GM19238 (cell line): ENCODE measurements around the gene SLC25A39.
"Not testable (repeated sequence)": the region's sequence is repeated elsewhere in the genome, so short reads cannot be mapped to it uniquely, and the experiment has no call there.

Source experiments
- DNase-seq: peaks from one replicate; pipeline ENCODE4 v3.0.0; 2011; ENCODE audit warnings: low spot score; ENCODE audit not compliant: insufficient read length

SLC25A39 gene

DNA sequence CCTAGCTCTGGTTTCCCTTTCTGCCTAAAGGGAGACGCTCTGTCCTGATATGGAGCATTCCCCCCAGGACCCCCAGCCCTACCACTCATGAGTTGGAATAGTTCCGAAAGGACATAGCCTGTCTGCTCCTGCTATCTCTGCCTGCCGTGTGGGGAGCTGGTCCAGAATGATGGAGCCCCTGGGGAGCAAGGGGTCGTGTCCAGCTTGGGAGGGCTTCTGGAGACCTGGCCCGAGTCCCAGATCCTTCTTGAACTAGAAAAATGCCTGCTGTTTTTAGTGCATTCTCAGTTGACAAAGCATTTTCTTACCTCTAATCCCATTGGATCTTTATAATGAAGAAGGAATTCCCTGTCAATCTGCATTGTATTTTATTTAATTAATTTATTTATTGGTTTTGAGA is 11.3 kb upstream of the SLC25A39 start:
- no peak for DNase-seq

- no peak for DNase-seq
Observed at GRCh38 chr17:44335564-44335963, 10.9 kb upstream of the SLC25A39 start.

- no peak for DNase-seq
Observed at GRCh38 chr17:44334727-44335126, 10.1 kb upstream of the SLC25A39 start.

DNA sequence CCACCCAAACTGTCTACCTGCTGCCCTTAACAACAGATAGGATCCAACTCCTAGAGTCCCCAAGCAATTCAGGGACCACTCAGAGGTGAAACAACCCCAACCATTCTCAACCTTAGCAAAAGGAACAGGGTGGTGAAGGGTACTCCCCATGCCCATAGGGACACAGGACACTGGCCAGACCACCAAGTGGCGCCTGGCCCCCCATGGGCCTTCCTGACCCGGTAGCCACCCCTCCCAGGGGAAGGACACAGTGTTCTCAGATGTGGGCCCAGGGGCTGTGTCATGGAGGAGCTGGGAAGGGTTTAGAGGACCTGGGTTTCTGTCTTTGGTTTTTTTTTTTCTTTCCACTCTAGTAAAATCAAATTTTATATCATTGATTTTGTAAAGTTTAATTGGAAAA is 9.7 kb upstream of the SLC25A39 start:
- no peak for DNase-seq

DNA sequence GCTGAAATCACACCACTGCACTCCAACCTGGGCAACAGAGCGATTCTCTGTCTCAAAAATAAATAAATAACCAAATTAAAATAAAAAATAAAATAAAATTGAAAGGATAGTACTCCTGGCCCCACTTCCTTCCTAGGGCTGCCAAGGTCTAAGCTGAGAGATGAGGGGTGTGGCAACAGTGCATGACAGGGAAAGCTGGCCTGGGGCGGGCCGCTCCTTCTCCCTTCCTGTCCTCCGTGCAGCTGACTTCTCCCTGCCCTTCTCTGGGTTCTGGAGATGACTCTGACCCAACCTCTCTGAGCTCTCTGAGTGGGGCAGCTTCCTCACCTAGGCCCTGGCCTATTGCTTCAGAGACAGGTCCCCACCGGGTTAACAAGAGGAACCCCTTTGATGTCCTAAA is 8.7 kb upstream of the SLC25A39 start:
- DNase-seq = no peak

DNA sequence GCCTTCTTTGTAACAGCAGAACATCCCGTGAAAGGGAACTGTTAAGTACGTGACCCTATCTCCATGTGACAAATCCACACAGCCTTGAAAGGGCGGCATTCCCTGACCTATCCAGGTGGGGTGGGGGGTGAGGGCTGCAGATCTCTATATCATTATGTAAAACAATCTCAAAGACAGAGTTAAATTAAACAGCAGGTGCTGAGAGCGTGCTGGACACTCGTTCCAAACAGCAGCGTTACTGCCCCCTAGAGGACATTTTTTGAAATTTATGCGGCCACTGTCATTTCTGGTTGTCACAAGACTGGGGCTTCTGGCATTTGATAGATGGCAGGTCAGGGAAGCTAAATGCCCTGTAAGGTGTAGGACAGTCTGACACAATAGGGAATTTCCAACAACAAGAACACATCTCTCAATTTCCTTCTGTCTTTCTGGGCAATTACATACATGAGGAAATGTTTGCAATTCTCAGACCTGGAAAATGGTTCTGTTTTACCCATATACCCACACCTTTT is 6.7 kb upstream of the SLC25A39 start:
- peak; percentile 64 for DNase-seq

DNA sequence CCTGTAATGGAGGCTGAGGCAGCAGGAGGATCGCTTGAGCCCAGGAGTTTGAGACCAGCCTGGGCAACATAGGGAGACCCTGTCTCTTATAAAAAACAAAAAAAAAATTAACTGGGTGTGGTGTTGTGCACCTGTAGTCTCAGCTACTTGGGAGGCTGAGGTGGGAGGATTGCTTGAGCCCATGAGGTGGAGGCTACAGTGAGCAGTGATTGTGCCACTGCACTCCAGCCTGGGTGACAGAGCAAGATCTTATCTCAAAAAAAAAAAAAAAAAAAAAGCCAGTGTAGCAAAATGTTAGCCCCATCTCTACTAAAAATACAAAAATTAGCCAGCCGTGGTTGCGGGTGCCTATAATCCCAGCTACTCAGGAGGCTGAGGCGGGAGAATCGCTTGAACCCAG is 5.6 kb upstream of the SLC25A39 start:
- not testable (repeated sequence) for DNase-seq

DNA sequence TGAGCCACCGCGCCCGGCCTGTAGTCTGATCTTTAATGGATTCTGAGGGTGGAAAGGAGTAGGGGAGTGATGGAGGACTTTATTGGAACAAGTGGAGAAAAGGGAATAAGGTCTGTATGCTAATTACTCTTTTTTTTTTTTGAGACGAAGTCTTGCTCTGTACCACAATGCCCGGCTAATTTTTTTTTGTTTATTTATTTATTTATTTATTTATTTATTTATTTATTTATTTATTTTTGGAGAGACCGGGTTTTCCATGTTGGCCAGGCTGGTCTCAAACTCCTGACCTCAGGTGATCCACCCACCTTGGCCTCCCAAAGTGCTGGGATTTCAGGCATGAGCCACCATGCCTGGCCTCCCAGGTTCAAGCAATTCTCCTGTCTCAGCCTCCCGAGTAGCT is 4.9 kb upstream of the SLC25A39 start:
- DNase-seq = not testable (repeated sequence)

GRCh38 chr17:44327715-44328449 is 3.3 kb upstream of the SLC25A39 start:
- DNase-seq = no peak

DNA sequence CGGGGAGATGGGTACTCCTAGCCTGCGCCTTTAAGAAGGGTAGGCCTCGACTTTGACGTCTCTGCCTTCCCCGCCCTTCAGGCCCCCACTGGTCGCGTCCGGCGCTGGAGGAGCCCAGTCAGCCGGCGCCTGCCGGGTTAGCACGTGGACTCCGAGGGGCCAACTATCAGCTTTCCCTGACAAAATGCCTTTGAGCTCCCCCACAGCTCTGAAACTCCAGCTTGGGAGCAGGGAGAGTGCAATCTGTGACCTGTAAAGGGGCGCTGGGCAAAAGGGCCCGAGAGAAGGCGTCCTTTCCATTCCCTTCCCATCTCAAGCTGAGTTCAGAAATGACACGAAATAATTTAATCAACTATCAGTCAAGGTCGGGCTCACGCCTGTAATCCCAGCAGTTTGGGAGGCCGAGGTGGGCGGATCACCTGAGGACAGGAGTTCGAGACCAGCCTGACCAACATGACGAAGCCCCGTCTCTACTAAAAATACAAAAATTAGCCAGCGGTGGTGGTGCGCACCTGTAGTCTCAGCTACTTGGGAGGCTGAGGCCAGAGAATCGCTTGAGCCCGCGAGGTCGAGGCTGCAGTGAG is 2.3 kb upstream of the SLC25A39 start:
- DNase-seq = peak; percentile 95

DNA sequence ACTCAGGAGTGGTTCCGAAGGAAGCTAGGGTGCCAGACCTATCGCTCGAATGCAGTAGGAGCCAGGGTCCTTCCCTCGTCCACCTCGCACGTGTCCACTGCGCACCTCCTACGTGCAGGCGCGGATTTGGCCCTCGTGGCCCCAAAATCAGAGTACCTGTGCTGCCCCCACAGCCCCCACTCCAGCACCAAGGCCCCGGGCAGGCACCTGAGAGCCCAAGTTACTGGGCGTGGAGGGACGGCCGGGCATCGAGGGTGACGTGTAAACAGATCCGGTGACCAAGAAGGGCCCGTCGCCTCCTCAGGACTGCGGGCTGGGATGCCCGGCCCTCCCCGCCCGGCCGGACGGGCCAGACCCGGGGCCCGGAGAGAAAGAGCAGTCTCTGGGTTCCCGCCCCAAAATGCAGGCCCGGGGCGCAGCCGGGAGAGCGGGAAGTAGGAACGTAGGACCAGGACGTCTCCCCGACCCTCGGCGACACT is 492 bp downstream of the SLC25A39 start:
- no peak for DNase-seq

DNA sequence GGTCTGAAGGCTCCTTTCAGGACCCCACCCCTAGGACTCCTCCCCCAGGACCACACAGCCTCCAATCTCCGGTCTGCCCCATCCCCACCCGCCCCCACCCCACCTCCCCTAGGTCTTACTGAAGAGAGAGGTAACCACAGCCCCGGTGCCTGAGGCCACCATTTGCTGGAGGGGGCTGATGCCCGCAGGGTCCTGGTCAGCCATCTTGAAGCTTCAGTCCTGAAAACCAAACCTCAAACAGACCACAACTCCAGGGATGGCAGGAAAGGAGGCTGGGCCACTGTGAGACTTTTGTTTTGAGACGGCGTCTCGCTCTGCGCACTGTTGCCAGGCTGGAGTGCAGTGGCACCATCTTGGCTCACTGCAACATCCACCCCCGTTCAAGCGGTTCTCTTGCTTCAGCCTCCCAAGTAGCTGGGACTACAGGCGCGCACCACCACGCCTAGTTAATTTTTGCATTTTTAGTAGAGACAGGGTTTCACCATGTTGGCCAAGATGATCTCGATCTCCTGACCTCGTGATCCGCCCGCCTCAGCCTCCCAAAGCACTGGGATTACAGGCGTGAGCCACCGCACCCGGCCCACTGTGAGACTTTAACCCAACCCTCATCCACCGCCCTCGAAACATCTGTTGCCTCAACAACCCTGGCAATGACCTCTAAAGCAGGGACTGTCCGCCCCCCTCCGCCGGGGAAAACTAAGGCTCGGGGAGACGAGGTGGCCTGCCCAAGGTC is 1.1 kb downstream of the SLC25A39 start:
- DNase-seq = no peak

GRCh38 chr17:44322236-44322895 is 2.3 kb downstream of the SLC25A39 start:
- no peak for DNase-seq

GRCh38 chr17:44321246-44322120 is 3.1 kb downstream of the SLC25A39 start:
- DNase-seq = no peak

GRCh38 chr17:44320066-44320465 is 4.6 kb downstream of the SLC25A39 start:
- no peak for DNase-seq

GRCh38 chr17:44318077-44318892 is 6.3 kb downstream of the SLC25A39 start:
- DNase-seq = no peak

GRCh38 chr17:44317545-44317944 is 7.1 kb downstream of the SLC25A39 start:
- DNase-seq = no peak

DNA sequence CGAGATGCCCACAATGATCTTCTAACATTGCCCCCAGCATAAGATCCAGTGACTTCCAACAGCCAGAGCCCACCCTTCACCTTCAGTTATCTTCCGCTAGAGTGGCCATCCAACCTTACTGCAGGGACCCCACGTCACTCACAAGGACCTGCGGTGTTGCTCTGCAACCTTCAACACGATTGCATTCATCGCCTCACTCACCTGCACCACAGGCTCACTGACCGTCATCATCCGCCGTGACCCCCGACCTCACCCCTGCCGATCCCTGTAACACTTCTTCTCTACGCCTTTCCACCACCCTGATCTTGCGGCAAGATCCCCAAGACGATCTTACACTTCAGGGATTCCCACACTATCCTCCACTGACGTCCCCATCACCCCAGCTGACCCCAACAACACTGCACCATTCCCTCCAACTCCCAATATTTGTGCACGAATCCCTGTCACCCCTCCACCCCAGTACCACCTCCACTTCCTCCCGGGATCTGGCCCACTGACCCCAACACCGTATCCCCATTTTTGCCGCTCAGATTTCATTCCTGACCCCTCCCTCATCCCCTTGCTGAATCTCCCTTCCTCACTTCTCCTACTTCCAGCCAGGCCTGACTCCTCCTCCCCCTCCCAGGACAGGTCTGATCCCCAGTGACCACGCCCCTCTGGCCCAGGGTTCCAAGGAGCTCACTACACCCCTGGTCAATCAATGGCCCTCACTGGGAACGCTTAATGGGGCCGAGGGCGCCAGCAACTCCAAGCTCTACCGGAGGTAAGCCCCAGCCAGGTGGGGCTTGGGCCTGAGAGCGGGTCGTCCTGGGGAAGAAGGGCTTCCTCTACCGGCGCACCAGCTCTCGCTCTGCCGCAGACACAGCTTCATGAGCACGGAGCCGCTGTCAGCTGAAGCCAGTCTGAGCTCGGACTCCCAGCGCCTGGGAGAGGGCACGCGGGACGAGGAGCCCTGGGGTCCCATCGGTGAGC is 8.6 kb downstream of the SLC25A39 start:
- DNase-seq = no peak
